IMR-90 (cell line): ENCODE measurements around the gene MAD2L2.

Experiments used
- CEBPB ChIP-seq: IDR thresholded peaks from 2 replicates; pipeline ENCODE4 v1.6.1; 2012; ENCODE audit warnings: low read depth, low read length, improper control_type of control experiment
- CHD1 ChIP-seq: IDR thresholded peaks from 2 replicates; pipeline ENCODE4 v1.6.1; 2012; ENCODE audit warnings: low read depth, low read length, improper control_type of control experiment
- CTCF ChIP-seq: conservative IDR thresholded peaks from 2 replicates; pipeline ENCODE4 v1.5.1; 2012; ENCODE audit warnings: mild to moderate bottlenecking, low read depth, low read length, improper control_type of control experiment
- ELK1 ChIP-seq: fragments of 150-350 bp; IDR thresholded peaks from 2 replicates; pipeline ENCODE4 v1.6.1; 2016; ENCODE audit warnings: low read depth, mild to moderate bottlenecking, low read length, moderate library complexity, borderline replicate concordance
- MXI1 ChIP-seq: IDR thresholded peaks from 2 replicates; pipeline ENCODE4 v1.6.1; 2012; ENCODE audit warnings: low read depth, mild to moderate bottlenecking, low read length, moderate library complexity, borderline replicate concordance
- POLR2A ChIP-seq: IDR thresholded peaks from 2 replicates; pipeline ENCODE4 v1.6.1; 2012; ENCODE audit warnings: mild to moderate bottlenecking, low read depth, low read length
- RAD21 ChIP-seq: IDR thresholded peaks from 2 replicates; pipeline ENCODE4 v1.6.1; 2012; ENCODE audit warnings: low read length, improper control_type of control experiment
- RCOR1 ChIP-seq: IDR thresholded peaks from 2 replicates; pipeline ENCODE4 v1.6.1; 2012; ENCODE audit warnings: mild to moderate bottlenecking, low read length, improper control_type of control experiment; ENCODE audit not compliant: insufficient replicate concordance
- SMC3 ChIP-seq: fragments of 150-350 bp; IDR thresholded peaks from 2 replicates; pipeline ENCODE4 v1.6.1; 2016; ENCODE audit warnings: low read depth, mild to moderate bottlenecking, antibody characterized with exemption, low read length, moderate library complexity
- USF2 ChIP-seq: fragments of 150-350 bp; IDR thresholded peaks from 2 replicates; pipeline ENCODE4 v1.6.1; 2017; ENCODE audit warnings: mild to moderate bottlenecking, antibody characterized with exemption, low read length, low read depth

- TF ChIP-seq SMC3 (no peak), RCOR1 (no peak), CTCF (no peak), POLR2A (no peak), RAD21 (no peak), USF2 (no peak), ELK1 (no peak), MXI1 (no peak; the same call in 1 of the 2 replicates), CHD1 (no peak), CEBPB (no peak)
Measured at GRCh38 chr1:11680270-11681070, 478 bp downstream of the MAD2L2 start.
